Measurements from ENCODE around the gene ECE2. TPM values are rescaled to one million over a fixed set of nuclear protein-coding genes. Genes with fewer than 3 reads are reported as not detected.

Gene ECE2
- total RNA-seq, 4 donors from 2014 or later = not detected

GRCh38 chr3:184290331-184290730, 14.5 kb downstream of the ECE2 start:
- peaks cover 0 to 41% of the 10 kb centered on the region in 2 donors for H3K27me3 ChIP-seq
- H3K9me3 ChIP-seq = no peaks in the 10 kb centered on the region
- WGBS, 2 donors = 84 to 93% methylated on average over 10 of the region's 10 CpGs
- peaks cover 0 to 4% (median 0%) of the 10 kb centered on the region in 4 donors for H3K4me1 ChIP-seq
- H3K27ac ChIP-seq = no peak overlapping the region
- no peaks in the 10 kb centered on the region for H3K36me3 ChIP-seq
- no peak overlapping the region for H3K4me3 ChIP-seq
- TF ChIP-seq POLR2A (IDR thresholded peaks at IDR 0.05) (no peak), EP300 (IDR thresholded peaks at IDR 0.05) (no peak)
- DNase-seq (ENCODE audit: low spot score in 2 of 2) = no peak

GRCh38 chr3:184291044-184291737, 15.4 kb downstream of the ECE2 start:
- WGBS, 2 donors = 84 to 88% methylated on average over 14 to 21 of the region's 22 CpGs
- Histone ChIP-seq H3K27ac (no peak overlapping the region), H3K27me3 (peaks cover 0 to 32% of the 10 kb centered on the region in 2 donors), H3K4me1 (peaks cover 0 to 4% (median 0%) of the 10 kb centered on the region in 4 donors), H3K36me3 (no peaks in the 10 kb centered on the region), H3K4me3 (no peak overlapping the region), H3K9me3 (no peaks in the 10 kb centered on the region)
- TF ChIP-seq POLR2A (IDR thresholded peaks at IDR 0.05) (no peak), CTCF (IDR thresholded peaks at IDR 0.05) (no peak), EP300 (IDR thresholded peaks at IDR 0.05) (no peak)
- no peak for DNase-seq (ENCODE audit: low spot score in 2 of 2)

- no peak for TF ChIP-seq EP300 (IDR thresholded peaks at IDR 0.05)
- no peak for TF ChIP-seq CTCF (IDR thresholded peaks at IDR 0.05)
- TF ChIP-seq POLR2A (IDR thresholded peaks at IDR 0.05) = no peak
- no peak overlapping the region for H3K4me3 ChIP-seq
- DNase-seq (ENCODE audit: low spot score in 2 of 2) = no peak
- no peak overlapping the region for H3K27ac ChIP-seq
- H3K27me3 ChIP-seq = peaks cover 0 to 26% of the 10 kb centered on the region in 2 donors
- no peaks in the 10 kb centered on the region for H3K36me3 ChIP-seq
- WGBS, 2 donors = 87 to 92% methylated on average over 19 to 20 of the region's 21 CpGs
- no peaks in the 10 kb centered on the region for H3K9me3 ChIP-seq
- peaks cover 0 to 4% (median 0%) of the 10 kb centered on the region in 4 donors for H3K4me1 ChIP-seq
Observed at GRCh38 chr3:184291738-184292445, 16.1 kb downstream of the ECE2 start.

GRCh38 chr3:184295771-184296170, 19.9 kb downstream of the ECE2 start:
- peaks cover 3 to 19% (median 9%) of the 10 kb centered on the region in 4 donors for H3K4me1 ChIP-seq
- H3K36me3 ChIP-seq = peaks cover 0 to 4% (median 0%) of the 10 kb centered on the region in 3 donors
- no peak overlapping the region for H3K4me3 ChIP-seq
- H3K27ac ChIP-seq = no peak overlapping the region
- WGBS, 2 donors = 58 to 77% methylated on average over 3 of the region's 3 CpGs
- TF ChIP-seq EP300 (IDR thresholded peaks at IDR 0.05) (no peak), CTCF (IDR thresholded peaks at IDR 0.05) (no peak), POLR2A (IDR thresholded peaks at IDR 0.05) (no peak)
- no peaks in the 10 kb centered on the region for H3K9me3 ChIP-seq
- no peak for DNase-seq (ENCODE audit: low spot score in 2 of 2)
- no peaks in the 10 kb centered on the region for H3K27me3 ChIP-seq

- H3K27me3 ChIP-seq = no peaks in the 10 kb centered on the region
- H3K9me3 ChIP-seq = no peaks in the 10 kb centered on the region
- H3K36me3 ChIP-seq = peaks cover 0 to 11% (median under 1%) of the 10 kb centered on the region in 3 donors
- H3K4me3 ChIP-seq = no peak overlapping the region
- H3K4me1 ChIP-seq = peaks cover 3 to 22% (median 10%) of the 10 kb centered on the region in 4 donors
- no peak overlapping the region for H3K27ac ChIP-seq
- DNase-seq (ENCODE audit: low spot score in 2 of 2) = no peak
- WGBS, 2 donors = 67 to 78% methylated on average over 5 to 7 of the region's 7 CpGs
- no peak for TF ChIP-seq POLR2A (IDR thresholded peaks at IDR 0.05)
- no peak for TF ChIP-seq CTCF (IDR thresholded peaks at IDR 0.05)
- TF ChIP-seq EP300 (IDR thresholded peaks at IDR 0.05) = no peak
Observed at GRCh38 chr3:184296616-184297015, 20.8 kb downstream of the ECE2 start.

All from tibial nerve (tissue), 4 donors.